LNCAP (cell line): ENCODE results near the gene DIPK1A.

Experiments
- CTCF ChIP-seq: fragments of 450-650 bp; IDR thresholded peaks from 2 replicates; pipeline ENCODE4 v1.5.1; 2017; ENCODE audit warnings: mild to moderate bottlenecking

DIPK1A gene

DNA sequence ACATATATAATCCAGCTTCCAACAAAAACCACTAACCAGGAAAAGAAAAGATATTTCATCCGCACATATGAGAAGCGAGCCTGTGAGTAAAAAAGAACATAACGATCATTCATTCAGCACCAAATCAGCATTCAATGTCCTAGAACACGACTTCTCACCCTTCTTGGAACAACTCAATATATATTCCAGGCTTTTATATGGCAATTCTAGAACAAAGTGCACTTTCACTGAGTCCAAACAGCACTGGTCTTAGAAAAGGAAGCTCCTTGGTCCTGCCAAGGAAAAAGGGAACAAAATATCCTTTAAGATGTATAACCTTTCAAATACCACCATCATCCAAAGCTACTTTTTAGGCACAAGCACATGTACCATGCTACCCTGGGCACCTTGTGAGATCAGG is 84.9 kb downstream of the DIPK1A start:
- no peak for TF ChIP-seq CTCF

DNA sequence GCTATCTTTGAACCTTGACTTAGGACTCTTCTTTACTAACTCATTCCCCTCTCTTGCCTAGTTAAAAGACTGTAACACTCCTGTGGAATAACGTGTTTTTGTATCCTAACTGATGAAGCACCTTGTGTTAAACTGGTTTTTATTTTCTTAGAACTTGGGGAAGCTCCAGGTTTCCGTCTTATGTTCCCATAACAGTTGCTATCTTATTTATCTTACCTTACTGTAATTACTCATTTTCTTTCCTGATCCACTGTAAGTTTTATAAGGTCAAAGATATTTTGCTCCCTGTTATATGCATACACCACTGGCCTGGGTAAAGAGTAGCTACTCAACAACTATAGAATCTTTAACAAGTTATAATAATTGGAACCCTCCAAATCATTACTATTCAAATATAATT is 86.3 kb downstream of the DIPK1A start:
- no peak for TF ChIP-seq CTCF

DNA sequence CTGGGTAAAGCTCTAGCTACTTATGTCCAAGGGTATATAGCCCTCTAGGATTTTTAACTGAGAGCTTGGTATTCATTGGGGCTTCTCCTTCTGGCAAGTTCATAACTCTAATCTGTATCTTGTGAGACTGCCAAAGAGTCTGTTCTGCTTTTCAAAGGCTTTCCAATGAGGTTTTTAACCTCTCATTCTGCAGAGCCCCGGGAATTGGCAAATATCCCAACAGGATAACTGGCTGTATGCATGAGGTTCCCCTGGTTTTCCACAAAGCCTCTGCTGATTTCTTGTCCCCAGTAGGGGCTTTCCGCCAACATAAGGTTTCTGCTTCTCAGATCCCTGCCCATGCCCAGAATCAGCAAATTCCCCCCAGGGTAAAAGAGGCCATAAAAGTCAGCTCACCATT is 88.5 kb downstream of the DIPK1A start:
- no peak for TF ChIP-seq CTCF

DNA sequence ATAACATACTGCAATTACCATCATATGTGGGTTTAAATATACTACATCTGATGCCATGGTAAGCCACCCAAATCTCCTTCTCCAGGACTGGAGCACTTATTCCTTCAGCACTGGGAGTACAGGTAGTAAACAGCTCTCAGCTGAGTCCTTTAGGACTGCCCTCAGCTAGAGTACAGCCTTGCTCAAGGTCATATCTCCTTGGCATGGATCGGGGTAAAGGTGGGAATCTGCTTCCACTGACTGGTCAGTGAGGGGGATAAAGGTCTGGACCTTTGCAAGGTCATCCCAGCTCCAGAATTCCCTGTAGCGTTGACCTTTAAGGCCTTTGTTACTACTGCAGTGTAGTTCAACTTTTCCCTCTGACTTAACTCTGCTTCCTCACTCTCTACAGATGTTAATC is 90.7 kb downstream of the DIPK1A start:
- TF ChIP-seq CTCF = no peak

DNA sequence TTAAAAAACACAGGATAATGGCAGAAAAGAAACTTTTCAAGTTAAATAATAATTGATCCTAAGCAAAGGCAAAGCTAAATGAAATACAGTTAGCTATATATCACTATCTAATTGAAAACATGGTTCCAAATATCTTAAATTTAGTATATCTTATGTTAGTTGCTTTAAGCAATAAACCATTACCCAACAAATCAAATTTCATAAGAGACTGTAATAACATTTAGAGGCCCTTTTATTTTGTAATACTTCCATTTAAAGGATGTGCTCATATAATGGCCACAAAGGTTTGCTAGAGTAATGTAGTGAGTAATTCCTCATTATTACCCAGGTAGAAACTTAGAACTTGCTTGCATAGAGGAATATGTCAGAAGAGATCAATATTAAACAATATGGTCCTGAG is 97.1 kb downstream of the DIPK1A start:
- TF ChIP-seq CTCF = no peak

- no peak for TF ChIP-seq CTCF
Measured at GRCh38 chr1:92862605-92863004, 98.7 kb downstream of the DIPK1A start.

GRCh38 chr1:92859400-92860039 is 101.7 kb downstream of the DIPK1A start:
- no peak for TF ChIP-seq CTCF
